ENCODE results near the gene C12orf76.

The C12orf76 gene

GRCh38 chr12:109996483-109996853 is 51.9 kb downstream of the C12orf76 start:
- peak overlapping the region; percentile 100 for H3K27ac ChIP-seq (replicated peaks)
- no peak overlapping the region; the same call in 1 of the 2 replicates for H3K4me3 ChIP-seq (replicated peaks; ENCODE audit: insufficient read depth, low read length)
- no peak for DNase-seq (ENCODE audit: low read depth in 1 of 2, low spot score in 1 of 2)
- TF ChIP-seq POLR2AphosphoS5 (IDR thresholded peaks at IDR 0.05; ENCODE audit: low read depth) (no peak), SPI1 (IDR thresholded peaks at IDR 0.05; ENCODE audit: borderline replicate concordance, low read depth) (no peak), GABPA (IDR thresholded peaks at IDR 0.05; ENCODE audit: low read depth) (no peak)
- TF ChIP-seq, protein P1, sequence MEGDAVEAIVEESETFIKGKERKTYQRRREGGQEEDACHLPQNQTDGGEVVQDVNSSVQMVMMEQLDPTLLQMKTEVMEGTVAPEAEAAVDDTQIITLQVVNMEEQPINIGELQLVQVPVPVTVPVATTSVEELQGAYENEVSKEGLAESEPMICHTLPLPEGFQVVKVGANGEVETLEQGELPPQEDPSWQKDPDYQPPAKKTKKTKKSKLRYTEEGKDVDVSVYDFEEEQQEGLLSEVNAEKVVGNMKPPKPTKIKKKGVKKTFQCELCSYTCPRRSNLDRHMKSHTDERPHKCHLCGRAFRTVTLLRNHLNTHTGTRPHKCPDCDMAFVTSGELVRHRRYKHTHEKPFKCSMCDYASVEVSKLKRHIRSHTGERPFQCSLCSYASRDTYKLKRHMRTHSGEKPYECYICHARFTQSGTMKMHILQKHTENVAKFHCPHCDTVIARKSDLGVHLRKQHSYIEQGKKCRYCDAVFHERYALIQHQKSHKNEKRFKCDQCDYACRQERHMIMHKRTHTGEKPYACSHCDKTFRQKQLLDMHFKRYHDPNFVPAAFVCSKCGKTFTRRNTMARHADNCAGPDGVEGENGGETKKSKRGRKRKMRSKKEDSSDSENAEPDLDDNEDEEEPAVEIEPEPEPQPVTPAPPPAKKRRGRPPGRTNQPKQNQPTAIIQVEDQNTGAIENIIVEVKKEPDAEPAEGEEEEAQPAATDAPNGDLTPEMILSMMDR (IDR thresholded peaks at IDR 0.05; ENCODE audit: insufficient read depth, low read length) = no peak
- TF ChIP-seq, protein P2, sequence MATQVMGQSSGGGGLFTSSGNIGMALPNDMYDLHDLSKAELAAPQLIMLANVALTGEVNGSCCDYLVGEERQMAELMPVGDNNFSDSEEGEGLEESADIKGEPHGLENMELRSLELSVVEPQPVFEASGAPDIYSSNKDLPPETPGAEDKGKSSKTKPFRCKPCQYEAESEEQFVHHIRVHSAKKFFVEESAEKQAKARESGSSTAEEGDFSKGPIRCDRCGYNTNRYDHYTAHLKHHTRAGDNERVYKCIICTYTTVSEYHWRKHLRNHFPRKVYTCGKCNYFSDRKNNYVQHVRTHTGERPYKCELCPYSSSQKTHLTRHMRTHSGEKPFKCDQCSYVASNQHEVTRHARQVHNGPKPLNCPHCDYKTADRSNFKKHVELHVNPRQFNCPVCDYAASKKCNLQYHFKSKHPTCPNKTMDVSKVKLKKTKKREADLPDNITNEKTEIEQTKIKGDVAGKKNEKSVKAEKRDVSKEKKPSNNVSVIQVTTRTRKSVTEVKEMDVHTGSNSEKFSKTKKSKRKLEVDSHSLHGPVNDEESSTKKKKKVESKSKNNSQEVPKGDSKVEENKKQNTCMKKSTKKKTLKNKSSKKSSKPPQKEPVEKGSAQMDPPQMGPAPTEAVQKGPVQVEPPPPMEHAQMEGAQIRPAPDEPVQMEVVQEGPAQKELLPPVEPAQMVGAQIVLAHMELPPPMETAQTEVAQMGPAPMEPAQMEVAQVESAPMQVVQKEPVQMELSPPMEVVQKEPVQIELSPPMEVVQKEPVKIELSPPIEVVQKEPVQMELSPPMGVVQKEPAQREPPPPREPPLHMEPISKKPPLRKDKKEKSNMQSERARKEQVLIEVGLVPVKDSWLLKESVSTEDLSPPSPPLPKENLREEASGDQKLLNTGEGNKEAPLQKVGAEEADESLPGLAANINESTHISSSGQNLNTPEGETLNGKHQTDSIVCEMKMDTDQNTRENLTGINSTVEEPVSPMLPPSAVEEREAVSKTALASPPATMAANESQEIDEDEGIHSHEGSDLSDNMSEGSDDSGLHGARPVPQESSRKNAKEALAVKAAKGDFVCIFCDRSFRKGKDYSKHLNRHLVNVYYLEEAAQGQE (IDR thresholded peaks at IDR 0.05; ENCODE audit: insufficient replicate concordance, low read depth) = no peak
- no peaks in the 10 kb centered on the region for H3K27me3 ChIP-seq (ENCODE audit: insufficient read depth, poor library complexity, severe bottlenecking)

DNA sequence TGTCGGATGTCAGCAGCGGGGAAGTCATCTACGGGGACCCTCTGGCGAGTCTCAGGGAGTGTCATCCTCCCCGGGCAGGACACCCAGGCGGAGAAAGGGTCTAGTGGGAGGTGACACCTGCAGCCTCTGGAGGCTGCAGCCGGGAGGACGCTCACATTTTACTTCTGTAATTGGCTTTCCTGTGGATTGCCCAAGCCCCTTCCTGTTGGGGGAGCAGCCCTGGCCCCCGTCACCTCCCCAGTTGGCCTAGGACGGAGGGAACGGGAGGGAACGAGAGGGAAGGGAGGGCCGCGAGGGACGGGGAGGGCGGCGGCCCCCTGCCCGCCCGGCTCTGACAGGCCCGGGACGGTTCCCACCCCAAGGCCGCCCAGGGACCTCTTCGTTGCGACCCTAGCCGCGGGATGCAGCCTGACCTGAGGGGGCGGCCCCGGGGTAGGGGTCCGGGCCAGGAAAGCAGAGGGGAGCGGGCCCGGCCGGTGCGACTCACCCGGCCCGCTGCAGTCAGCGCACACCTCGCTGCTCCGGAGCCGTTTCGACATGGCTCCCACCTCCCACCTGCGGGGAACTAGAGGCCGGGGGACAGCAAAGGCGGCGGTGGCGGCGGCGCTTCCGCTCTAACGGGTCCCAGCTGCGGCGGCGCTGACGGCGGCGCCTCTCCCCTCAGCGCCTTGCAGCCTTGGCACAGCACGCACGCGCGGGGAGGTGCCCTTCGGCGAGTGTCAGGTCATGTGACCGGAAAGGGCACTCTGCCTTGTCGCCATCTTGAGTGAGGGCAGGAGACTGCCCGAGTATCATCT is 52.4 kb downstream of the C12orf76 start, which contains the start of gene GIT2:
TSS of gene GIT2 (minus strand) at position 683 of the 797 bp plus-strand sequence. CDS start at position 539, 144 bp downstream.
- Histone ChIP-seq H3K27ac (replicated peaks) (peak within 1 kb of the TSS; percentile 100), H3K4me3 (replicated peaks; ENCODE audit: insufficient read depth, low read length) (peak within 1 kb of the TSS; percentile 83), H3K27me3 (ENCODE audit: insufficient read depth, poor library complexity, severe bottlenecking) (no peaks in the 10 kb centered on the region)
- peak; percentile 94 to 97 for DNase-seq (ENCODE audit: low read depth in 1 of 2, low spot score in 1 of 2)
- TF ChIP-seq, protein P1 (IDR thresholded peaks at IDR 0.05; ENCODE audit: insufficient read depth, low read length) = no peak
- TF ChIP-seq GABPA (IDR thresholded peaks at IDR 0.05; ENCODE audit: low read depth) = peak; percentile 74
- TF ChIP-seq POLR2AphosphoS5 (IDR thresholded peaks at IDR 0.05; ENCODE audit: low read depth) = peak; percentile 82
- TF ChIP-seq SPI1 (IDR thresholded peaks at IDR 0.05; ENCODE audit: borderline replicate concordance, low read depth) = peak; percentile 51; the same call in 1 of the 2 replicates
- TF ChIP-seq, protein P2 (IDR thresholded peaks at IDR 0.05; ENCODE audit: insufficient replicate concordance, low read depth) = no peak

DNA sequence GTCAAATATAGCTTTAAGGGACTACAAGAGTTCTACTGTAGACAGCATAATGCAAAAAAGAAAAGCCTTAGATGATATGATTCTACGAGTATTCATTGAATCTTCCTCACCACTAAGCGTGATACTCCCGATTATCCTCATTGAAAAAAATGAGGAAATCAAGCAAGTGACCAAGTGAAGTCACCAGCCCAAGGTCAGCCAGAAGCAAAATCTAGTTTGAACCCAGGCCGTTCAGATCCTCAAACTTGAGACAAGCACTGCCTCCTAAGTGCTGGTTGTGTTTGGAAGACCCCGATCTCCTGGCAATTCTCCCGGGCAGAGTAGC is 53.0 kb downstream of the C12orf76 start:
- peak overlapping the region; percentile 100 for H3K27ac ChIP-seq (replicated peaks)

More for the DNA sequence above, 53.0 kb downstream of the C12orf76 start:
- peak overlapping the region; percentile 83 for H3K4me3 ChIP-seq (replicated peaks; ENCODE audit: insufficient read depth, low read length)
- no peak for TF ChIP-seq GABPA (IDR thresholded peaks at IDR 0.05; ENCODE audit: low read depth)
- TF ChIP-seq, protein P1 (IDR thresholded peaks at IDR 0.05; ENCODE audit: insufficient read depth, low read length) = no peak
- no peak for TF ChIP-seq POLR2AphosphoS5 (IDR thresholded peaks at IDR 0.05; ENCODE audit: low read depth)
- TF ChIP-seq, protein P2 (IDR thresholded peaks at IDR 0.05; ENCODE audit: insufficient replicate concordance, low read depth) = no peak
- no peak; the same call in 1 of the 2 replicates for TF ChIP-seq SPI1 (IDR thresholded peaks at IDR 0.05; ENCODE audit: borderline replicate concordance, low read depth)
- DNase-seq (ENCODE audit: low read depth in 1 of 2, low spot score in 1 of 2) = no peak
- no peaks in the 10 kb centered on the region for H3K27me3 ChIP-seq (ENCODE audit: insufficient read depth, poor library complexity, severe bottlenecking)
